ENCODE results near the gene FUT1.

The FUT1 gene

GRCh38 chr19:48752496-48753365 is at the start of gene FUT1:
Gene FUT1 (minus strand): TSS chr19:48752641. CDS start chr19:48751281, 1,360 bp downstream.
- H3K27ac ChIP-seq = peak within 1 kb of the TSS; percentile 82
- peak; percentile 88 for DNase-seq (ENCODE audit: low spot score)
- no peak for TF ChIP-seq CTCF (conservative IDR thresholded peaks at IDR 0.05; ENCODE audit: low read depth)
- ChIA-PET POLR2A (ENCODE audit: low non-redundant PET) (no interaction called here), CTCF (no interaction called here)

GRCh38 chr19:48799358-48800300 is 47.2 kb upstream of the FUT1 start:
- peak overlapping the region; percentile 86 for H3K27ac ChIP-seq
- CTCF ChIA-PET = interaction anchor here (1.3 to 1.7 kb wide), 2 partner anchors 11 to 37 kb away, joined by 4 to 6 read pairs; partner anchors contain the start of gene HSD17B14
- TF ChIP-seq CTCF (conservative IDR thresholded peaks at IDR 0.05; ENCODE audit: low read depth) = no peak
- POLR2A ChIA-PET (ENCODE audit: low non-redundant PET) = no interaction called here
- DNase-seq (ENCODE audit: low spot score) = no peak

GRCh38 chr19:48798937-48799336 is 46.5 kb upstream of the FUT1 start:
- CTCF ChIA-PET = interaction anchor here (1.3 to 1.7 kb wide), 2 partner anchors 11 to 37 kb away, joined by 4 to 6 read pairs; partner anchors contain the start of gene HSD17B14

GRCh38 chr19:48797103-48797502 is 44.7 kb upstream of the FUT1 start:
- ChIA-PET POLR2A (ENCODE audit: low non-redundant PET) (no interaction called here), CTCF (interaction anchor here (0.6 to 1.1 kb wide), 3 partner anchors 9 to 206 kb away, joined by 3 to 5 read pairs (median 3); no protein-coding TSS in a partner anchor)
- DNase-seq (ENCODE audit: low spot score) = no peak
- no peak for TF ChIP-seq CTCF (conservative IDR thresholded peaks at IDR 0.05; ENCODE audit: low read depth)
- peak overlapping the region; percentile 86 for H3K27ac ChIP-seq

More at GRCh38 chr19:48798937-48799336, 46.5 kb upstream of the FUT1 start:
- POLR2A ChIA-PET (ENCODE audit: low non-redundant PET) = no interaction called here
- no peak for DNase-seq (ENCODE audit: low spot score)
- no peak for TF ChIP-seq CTCF (conservative IDR thresholded peaks at IDR 0.05; ENCODE audit: low read depth)
- H3K27ac ChIP-seq = peak overlapping the region; percentile 86

- TF ChIP-seq CTCF (conservative IDR thresholded peaks at IDR 0.05; ENCODE audit: low read depth) = no peak
- no peak for DNase-seq (ENCODE audit: low spot score)
- H3K27ac ChIP-seq = peak overlapping the region; percentile 86
- ChIA-PET CTCF (interaction anchor here (0.6 to 2.7 kb wide), 5 partner anchors 10 to 207 kb away, joined by 3 to 21 read pairs (median 4); no protein-coding TSS in a partner anchor), POLR2A (ENCODE audit: low non-redundant PET) (interaction anchor here (0.6 kb wide), 1 partner anchor 74 kb away, joined by 4 read pairs; no protein-coding TSS in a partner anchor)
Measured at GRCh38 chr19:48796298-48797083, 44.0 kb upstream of the FUT1 start.
